ENCODE results near the gene ACTA2.

ACTA2 gene

DNA sequence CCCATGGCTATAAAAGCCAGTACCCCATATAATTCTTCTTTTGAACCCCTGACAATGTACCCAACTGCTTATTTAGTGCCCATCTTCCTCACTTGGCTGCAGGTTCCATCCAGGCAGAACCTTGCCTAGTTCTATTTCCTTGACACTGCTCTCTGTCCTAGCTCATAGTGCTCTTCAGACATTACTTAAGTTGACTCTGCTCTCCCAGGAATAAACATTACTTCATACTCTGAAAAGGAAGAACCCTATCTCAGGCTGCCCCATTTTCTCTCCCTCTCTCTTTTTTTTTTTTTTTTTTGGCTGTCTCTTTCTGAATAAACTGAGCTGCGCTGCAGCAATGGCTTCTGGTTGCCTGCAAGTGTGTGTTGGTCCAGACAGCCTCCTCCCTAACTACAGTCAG, 21.0 kb downstream of the ACTA2 start:
- no peak for TF ChIP-seq ZNF274 (IDR thresholded peaks at IDR 0.05; ENCODE audit: low read depth, low read length)
- no peak overlapping the region for H3K4me3 ChIP-seq (ENCODE audit: low read length)

DNA sequence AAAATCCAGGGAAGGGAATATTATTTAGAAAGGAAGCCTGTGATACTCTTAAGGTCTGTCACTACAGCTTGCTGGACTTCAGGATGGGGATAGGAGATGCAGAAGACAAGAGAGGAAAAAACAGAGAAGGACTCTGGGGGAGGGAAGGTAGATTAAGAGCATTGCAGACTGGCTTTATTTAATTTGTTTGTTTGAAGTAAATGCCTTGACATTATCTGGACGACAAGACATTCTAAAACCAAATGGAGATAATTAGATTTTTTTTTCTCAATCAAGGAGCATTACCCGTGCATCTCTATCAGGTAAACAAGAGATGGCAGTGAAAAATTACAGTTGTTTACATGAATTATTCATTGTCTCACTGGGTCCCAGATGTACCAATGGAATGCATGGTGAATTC, 24.3 kb downstream of the ACTA2 start:
- no peak for TF ChIP-seq ZNF274 (IDR thresholded peaks at IDR 0.05; ENCODE audit: low read depth, low read length)
- no peak overlapping the region for H3K4me3 ChIP-seq (ENCODE audit: low read length)

DNA sequence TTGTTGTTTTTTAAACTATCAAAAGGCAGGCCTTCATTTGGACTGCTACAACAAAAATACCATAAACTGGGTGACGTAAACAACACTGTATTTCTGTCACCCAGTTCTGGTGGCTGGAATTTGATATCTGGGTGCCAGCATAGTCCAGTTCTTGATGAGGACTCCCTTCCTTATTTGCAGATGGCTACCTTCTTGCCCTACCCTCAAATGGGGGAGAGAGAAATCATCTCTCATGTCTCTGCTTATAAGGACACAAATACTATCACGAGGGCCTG, 25.2 kb downstream of the ACTA2 start:
- no peak for TF ChIP-seq ZNF274 (IDR thresholded peaks at IDR 0.05; ENCODE audit: low read depth, low read length)

DNA sequence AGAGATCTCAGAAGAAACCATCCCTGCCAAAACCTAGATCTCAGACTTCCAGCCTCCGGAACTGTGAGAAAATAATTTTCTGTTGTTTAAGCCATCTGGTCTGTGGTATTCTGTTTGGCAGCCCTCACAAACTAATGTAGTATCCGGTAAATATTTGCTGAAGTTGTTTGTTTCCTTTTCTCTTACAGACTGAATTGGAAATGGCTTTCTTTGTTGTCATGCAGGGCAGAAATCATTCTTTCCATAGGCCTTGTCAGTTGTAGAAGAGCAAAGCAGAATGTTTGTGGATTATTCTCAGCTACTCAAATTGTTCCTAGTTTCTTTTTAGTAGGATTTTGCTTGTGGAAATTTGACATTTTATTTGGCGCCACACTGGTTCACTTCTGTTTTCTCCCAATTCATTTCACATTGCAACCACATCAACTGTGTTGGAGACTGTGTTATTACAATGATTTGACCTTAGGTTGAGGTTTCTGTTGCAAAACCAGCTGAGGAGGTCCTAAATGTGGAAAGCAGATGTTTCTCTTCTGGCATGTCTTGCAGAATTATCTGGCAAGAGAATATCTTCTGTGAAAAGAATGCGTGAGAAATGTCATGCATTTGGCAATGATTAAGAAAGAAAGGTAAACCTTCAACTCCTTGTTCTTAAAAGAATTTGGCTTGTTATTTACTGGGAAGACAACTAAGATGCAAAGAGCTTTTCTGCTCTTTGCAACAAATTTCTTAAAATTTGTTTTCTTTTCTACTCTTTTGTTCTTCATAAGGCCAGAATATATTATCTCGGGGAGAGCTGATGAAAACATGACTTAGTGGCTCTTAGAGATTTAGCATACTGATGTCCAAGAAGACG, 25.8 kb downstream of the ACTA2 start:
- no peak for TF ChIP-seq ZNF274 (IDR thresholded peaks at IDR 0.05; ENCODE audit: low read depth, low read length)
- no peak overlapping the region for H3K4me3 ChIP-seq (ENCODE audit: low read length)

More for the DNA sequence above, 25.2 kb downstream of the ACTA2 start:
- no peak overlapping the region for H3K4me3 ChIP-seq (ENCODE audit: low read length)

DNA sequence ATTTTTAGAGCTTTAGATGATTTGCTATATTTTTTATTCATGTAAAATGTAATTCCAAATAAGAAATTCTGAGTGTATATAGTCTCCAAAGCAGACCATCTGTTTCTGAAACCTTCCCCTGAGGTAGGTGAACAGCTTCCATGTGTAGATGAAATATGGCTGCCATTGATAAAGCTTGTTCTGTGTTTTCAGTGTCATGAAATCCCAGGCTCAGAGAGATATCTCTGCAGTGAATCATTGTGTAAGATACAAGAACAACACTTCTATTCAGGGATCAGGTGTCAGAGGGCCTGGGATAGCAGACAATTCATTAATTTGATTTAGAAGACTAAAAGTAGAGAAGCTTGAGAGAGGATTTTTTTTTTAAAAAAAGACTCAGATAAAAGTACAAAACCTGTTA, 29.1 kb downstream of the ACTA2 start:
- no peak for TF ChIP-seq ZNF274 (IDR thresholded peaks at IDR 0.05; ENCODE audit: low read depth, low read length)
- no peak overlapping the region for H3K4me3 ChIP-seq (ENCODE audit: low read length)

DNA sequence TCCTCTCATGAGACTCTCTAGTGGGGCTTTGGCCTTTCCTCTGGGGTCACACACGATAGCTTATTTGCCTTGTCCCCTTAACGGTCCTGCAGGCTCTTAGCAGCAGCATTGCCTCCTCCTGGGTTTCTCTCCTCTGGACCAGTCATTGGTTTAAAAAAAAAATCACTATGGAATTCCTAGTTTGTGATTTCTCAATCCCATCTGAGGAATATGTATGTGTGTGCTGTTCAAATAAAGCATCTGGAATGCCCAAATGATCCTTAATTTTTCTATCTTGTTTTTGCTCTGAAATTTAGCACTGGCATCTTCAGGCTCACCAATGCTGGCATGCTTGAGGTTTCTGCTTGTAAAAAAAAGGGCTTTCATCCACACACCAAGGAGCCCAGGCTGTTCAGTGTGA, 30.5 kb downstream of the ACTA2 start:
- H3K4me3 ChIP-seq (ENCODE audit: low read length): no peak overlapping the region
- no peak for TF ChIP-seq ZNF274 (IDR thresholded peaks at IDR 0.05; ENCODE audit: low read depth, low read length)

DNA sequence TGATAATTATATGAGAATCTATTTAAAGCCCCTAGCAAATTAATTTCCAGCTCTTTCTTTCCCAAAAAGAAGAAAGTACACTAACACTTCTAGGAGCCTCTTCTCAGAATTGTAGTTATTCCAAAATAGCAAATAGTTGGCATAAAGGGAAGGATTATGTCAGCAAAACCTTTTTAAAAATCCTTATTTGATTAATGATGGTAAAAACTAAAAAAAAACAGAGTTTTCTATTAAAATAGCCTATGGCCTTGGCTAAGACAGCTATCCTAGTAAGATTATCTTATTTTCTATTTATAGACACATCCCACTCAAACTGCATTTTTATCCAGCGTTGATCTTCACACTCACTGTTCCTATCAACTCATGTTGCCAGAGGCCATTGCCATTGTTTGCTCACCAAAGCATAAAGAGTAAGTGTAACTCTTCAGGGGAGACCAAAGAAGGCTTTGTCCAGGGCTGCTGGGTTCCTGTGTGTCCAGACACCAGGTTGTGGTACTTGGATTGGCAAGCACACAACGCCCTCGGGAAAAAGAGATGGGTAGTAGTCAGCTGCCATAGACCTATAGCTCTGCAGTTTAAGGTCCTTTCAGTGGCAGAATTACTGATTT, 31.5 kb downstream of the ACTA2 start:
- no peak for TF ChIP-seq ZNF274 (IDR thresholded peaks at IDR 0.05; ENCODE audit: low read depth, low read length)
- no peak overlapping the region for H3K4me3 ChIP-seq (ENCODE audit: low read length)

DNA sequence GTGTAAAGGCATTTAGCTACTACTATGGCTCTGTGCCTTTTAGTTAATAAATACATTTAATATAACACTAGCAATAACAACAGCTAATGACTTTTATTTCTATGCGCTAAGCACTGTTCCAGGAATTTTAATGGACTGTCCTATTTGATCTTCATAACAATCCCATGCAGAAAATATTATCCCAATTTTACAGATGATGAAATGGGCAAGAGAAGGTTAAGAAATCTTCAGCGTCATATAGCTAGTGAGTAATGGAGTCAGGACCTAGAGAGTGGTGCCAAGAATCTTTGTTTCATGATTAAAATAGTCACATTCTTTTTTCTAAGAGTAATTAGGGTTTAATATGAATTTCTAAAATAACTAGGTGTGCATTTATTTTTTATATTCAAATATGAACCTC, 32.4 kb downstream of the ACTA2 start:
- no peak overlapping the region for H3K4me3 ChIP-seq (ENCODE audit: low read length)
- TF ChIP-seq ZNF274 (IDR thresholded peaks at IDR 0.05; ENCODE audit: low read depth, low read length): no peak

DNA sequence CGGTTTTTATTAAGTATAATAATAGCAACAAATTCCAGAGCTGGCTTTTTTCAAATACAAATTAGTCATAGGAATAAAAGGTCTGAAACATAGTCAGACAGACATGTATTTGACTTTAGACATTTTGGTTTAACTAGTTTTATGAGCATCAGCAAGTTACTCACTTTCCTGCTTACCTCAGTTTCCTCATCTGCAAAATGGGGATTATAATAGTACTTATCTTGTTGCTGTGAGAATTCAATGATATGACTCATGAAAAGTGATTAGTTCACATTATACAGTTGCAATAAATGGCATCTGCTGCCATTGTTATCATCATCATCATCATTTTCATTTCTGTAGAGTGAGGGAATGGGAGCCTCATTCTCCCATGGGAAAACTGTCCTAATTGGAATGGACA, 33.5 kb downstream of the ACTA2 start:
- TF ChIP-seq ZNF274 (IDR thresholded peaks at IDR 0.05; ENCODE audit: low read depth, low read length): no peak
- no peak overlapping the region for H3K4me3 ChIP-seq (ENCODE audit: low read length)

DNA sequence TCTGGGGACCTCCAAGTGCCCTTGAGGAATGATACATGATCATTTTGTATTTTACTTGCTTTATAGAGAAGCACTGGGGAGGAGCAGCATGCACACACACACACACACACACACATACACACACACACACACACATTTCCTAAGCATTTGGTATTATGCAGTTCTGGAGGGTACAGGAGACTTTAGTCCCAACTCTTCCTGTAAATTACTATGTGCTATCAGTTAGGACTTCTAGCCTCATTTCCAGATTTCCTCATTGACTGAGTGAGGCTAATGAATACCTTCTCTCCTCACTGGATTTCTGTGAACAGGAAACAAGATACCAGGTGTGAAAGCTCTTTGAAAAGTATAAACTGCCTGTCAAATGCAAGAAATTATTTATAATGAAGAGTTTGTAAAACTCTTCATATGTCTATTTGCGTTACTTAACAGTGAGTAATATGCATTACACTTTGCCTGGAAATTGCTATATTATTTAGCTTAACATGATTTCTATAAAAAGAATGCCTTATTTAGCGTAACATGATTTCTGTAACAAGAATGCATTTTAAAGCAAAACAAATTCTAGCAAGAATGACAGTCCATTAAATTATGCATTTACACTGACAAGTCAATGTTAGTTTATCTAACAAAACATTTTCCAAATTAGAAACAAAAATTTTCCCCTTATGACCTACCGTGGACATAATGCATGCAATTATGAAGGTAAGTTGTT, 34.2 kb downstream of the ACTA2 start:
- no peak for TF ChIP-seq ZNF274 (IDR thresholded peaks at IDR 0.05; ENCODE audit: low read depth, low read length)
- H3K4me3 ChIP-seq (ENCODE audit: low read length): no peak overlapping the region

DNA sequence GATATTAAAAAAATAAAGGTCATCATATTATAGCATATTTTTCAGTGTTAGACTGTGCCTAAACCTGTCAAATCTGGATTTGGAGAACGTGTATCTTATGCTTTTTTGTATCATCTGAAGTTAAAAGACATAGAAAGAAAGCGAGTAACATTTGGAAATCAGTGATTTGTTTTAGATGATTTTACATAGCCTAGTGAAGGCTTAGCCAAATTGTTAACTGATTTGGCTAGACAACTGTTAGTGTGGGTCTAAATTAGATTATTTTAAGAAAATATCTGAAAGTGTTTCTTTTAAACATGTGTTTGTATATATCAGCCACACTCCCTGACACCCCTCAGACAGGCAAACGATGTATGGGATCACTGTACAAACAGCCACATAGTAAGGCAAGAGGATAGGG, 35.6 kb downstream of the ACTA2 start:
- H3K4me3 ChIP-seq (ENCODE audit: low read length): no peak overlapping the region
- TF ChIP-seq ZNF274 (IDR thresholded peaks at IDR 0.05; ENCODE audit: low read depth, low read length): no peak

DNA sequence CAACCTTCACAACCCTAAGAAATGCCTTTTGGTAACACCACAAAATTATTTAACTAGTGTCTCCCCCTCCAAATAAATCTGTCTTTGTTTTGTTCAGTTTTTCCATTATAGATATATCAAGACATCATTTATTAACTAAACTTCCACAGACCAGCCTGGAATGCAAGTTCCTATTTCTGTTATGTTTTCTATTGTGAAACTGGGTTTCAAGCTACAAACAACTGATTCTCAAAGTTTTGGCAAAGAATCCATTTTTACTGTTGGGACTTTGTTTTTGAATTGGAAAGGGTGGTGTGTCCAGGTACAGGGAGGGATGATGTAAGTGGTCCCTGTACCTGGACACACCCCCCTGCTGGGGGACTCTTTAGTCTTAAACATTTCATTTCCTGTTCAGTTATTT, 36.3 kb downstream of the ACTA2 start:
- TF ChIP-seq ZNF274 (IDR thresholded peaks at IDR 0.05; ENCODE audit: low read depth, low read length): no peak

DNA sequence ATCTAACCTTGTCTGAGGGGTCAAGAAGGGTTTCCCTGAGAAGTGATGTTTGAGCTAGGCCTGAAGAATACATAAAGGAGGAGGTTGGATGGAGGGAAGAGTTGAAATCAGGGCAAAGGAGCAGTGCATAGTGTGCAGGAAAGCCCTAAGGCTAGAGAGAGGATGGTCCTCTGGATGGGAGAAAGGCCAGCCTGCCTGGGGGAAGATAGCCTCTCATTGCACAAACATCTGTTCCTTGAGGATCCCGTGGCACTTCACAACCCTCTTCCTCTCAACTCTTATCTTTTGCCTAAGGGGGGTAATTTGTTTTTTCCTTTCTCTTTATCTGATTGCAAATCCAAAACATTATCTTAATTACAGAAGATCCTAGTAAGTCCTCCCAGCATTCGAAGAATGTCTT, 36.8 kb downstream of the ACTA2 start:
- H3K4me3 ChIP-seq (ENCODE audit: low read length): no peak overlapping the region
- no peak for TF ChIP-seq ZNF274 (IDR thresholded peaks at IDR 0.05; ENCODE audit: low read depth, low read length)

More for the DNA sequence above, 36.3 kb downstream of the ACTA2 start:
- no peak overlapping the region for H3K4me3 ChIP-seq (ENCODE audit: low read length)

DNA sequence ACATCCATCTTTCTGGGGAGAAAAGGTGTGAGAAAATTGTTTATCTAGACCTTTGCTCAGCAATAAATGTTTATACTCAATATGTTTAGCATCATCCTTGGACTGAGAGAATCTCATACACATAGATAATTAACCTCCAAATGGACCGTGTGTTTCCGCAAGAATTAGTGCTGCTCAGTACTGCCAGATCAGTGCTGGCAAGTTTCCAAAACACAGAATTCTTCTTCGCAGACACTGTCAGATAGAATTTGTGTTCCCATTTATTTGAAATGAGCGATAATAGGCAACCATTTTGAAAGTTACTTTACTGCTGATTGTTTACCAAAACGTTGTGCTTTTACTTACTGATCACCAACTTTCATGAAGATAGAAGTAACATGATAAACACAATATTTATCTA, 38.8 kb downstream of the ACTA2 start:
- no peak for TF ChIP-seq ZNF274 (IDR thresholded peaks at IDR 0.05; ENCODE audit: low read depth, low read length)
- H3K4me3 ChIP-seq (ENCODE audit: low read length): no peak overlapping the region

DNA sequence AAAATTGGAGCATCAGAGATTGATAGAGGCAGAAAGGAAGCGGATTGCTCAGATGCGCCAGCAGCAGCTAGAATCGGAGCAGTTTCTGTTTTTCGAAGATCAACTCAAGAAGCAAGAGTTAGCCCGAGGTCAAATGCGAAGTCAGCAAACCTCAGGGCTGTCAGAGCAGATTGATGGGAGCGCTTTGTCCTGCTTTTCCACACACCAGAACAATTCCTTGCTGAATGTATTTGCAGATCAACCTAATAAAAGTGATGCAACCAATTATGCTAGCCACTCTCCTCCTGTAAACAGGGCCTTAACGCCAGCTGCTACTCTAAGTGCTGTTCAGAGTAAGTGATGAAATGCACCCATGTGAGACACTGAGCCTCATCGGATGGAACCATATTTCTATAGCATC, 39.4 kb downstream of the ACTA2 start:
- TF ChIP-seq ZNF274 (IDR thresholded peaks at IDR 0.05; ENCODE audit: low read depth, low read length): no peak
- no peak overlapping the region for H3K4me3 ChIP-seq (ENCODE audit: low read length)

Data from GM08714 (cell line).